ENCODE data around the gene LEMD1.

GRCh38 chr1:205379056-205379455 is 42.8 kb downstream of the LEMD1 start:
- TF ChIP-seq, protein P1, sequence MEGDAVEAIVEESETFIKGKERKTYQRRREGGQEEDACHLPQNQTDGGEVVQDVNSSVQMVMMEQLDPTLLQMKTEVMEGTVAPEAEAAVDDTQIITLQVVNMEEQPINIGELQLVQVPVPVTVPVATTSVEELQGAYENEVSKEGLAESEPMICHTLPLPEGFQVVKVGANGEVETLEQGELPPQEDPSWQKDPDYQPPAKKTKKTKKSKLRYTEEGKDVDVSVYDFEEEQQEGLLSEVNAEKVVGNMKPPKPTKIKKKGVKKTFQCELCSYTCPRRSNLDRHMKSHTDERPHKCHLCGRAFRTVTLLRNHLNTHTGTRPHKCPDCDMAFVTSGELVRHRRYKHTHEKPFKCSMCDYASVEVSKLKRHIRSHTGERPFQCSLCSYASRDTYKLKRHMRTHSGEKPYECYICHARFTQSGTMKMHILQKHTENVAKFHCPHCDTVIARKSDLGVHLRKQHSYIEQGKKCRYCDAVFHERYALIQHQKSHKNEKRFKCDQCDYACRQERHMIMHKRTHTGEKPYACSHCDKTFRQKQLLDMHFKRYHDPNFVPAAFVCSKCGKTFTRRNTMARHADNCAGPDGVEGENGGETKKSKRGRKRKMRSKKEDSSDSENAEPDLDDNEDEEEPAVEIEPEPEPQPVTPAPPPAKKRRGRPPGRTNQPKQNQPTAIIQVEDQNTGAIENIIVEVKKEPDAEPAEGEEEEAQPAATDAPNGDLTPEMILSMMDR (IDR thresholded peaks at IDR 0.05; ENCODE audit: low read length): no peak
- no peak for TF ChIP-seq EZH2phosphoT487 (IDR thresholded peaks at IDR 0.05; ENCODE audit: low read length)
